Activated CD8-positive, alpha-beta T cell treated with anti-CD3 and anti-CD28 coated beads for 36 hours (primary cell): Measurements from ENCODE around the gene ADNP2. TPM values are rescaled to one million over a fixed set of nuclear protein-coding genes. Genes with fewer than 3 reads are reported as not detected.

Experiments
- ATAC-seq: fragments of 200-7000 bp; cut with Tn5 transposase; one replicate; pipeline ENCODE4 v1.10.0; 2021; ENCODE audit warnings: mild to moderate bottlenecking, moderate library complexity
- CTCF ChIA-PET: fragments of 350-600 bp; sonication (Branson Sonifier 250); formaldehyde crosslinking; loops from one replicate; lab custom pipeline; 2021; ENCODE audit warnings: antibody characterized with exemption; lab: Charles Lee
- POLR2A ChIA-PET: fragments of 350-600 bp; sonication (Branson Sonifier 250); formaldehyde crosslinking; loops from one replicate; lab custom pipeline; 2021; ENCODE audit warnings: antibody characterized with exemption; lab: Charles Lee
- DNase-seq: peaks from one replicate; pipeline ENCODE4 v3.0.0-alpha.2; 2020
- H3K27ac Mint-ChIP-seq: one replicate; pipeline ENCODE4 v1.8.0; 2021; ENCODE audit warnings: mild to moderate bottlenecking, mixed read lengths
- H3K27me3 Mint-ChIP-seq: one replicate; pipeline ENCODE4 v1.8.0; 2021; ENCODE audit warnings: mixed read lengths
- H3K36me3 Mint-ChIP-seq: one replicate; pipeline ENCODE4 v1.8.0; 2021; ENCODE audit warnings: low read depth, mixed read lengths
- H3K4me1 Mint-ChIP-seq: one replicate; pipeline ENCODE4 v1.8.0; 2021; ENCODE audit warnings: low read depth, mixed read lengths
- H3K4me3 Mint-ChIP-seq: one replicate; pipeline ENCODE4 v1.8.0; 2021; ENCODE audit warnings: mild to moderate bottlenecking, moderate library complexity, mixed read lengths
- H3K9me3 Mint-ChIP-seq: one replicate; pipeline ENCODE4 v1.8.0; 2021; ENCODE audit warnings: mixed read lengths
- CTCF ChIP-seq: fragments of 200-600 bp; IDR thresholded peaks from one replicate; pipeline ENCODE4 v1.8.0; 2022; ENCODE audit warnings: antibody characterized with exemption, mild to moderate bottlenecking
- intact Hi-C: fragments of 100-400 bp; cut with micrococcal nuclease; formaldehyde crosslinking; loops from one replicate; pipeline ENCODE4 v1.10.0; 2022
- total RNA-seq, 2 experiments: library from RNA; stranded (reverse); gene quantifications; one replicate each; pipeline ENCODE4 v1.2.3, GENCODE V29; 2021

ADNP2 gene
- total RNA-seq, 2 experiments from 2014 or later, result 22.1 to 22.5 TPM

GRCh38 chr18:80188643-80189530 lies 79.8 kb downstream of the ADNP2 start:
- H3K27ac Mint-ChIP-seq, result no peak overlapping the region
- DNase-seq (no peak), ATAC-seq (no peak)
- ChIA-PET CTCF (interaction anchor here (0.7 kb wide), 1 partner anchor 31 kb away, joined by 3 read pairs; no protein-coding TSS in a partner anchor), POLR2A (interaction anchor here (0.6 kb wide), 1 partner anchor 18 kb away, joined by 3 read pairs; no protein-coding TSS in a partner anchor)
- H3K36me3 Mint-ChIP-seq, result no peaks in the 10 kb centered on the region
- TF ChIP-seq CTCF, result no peak
- no peaks in the 10 kb centered on the region for H3K9me3 Mint-ChIP-seq
- H3K27me3 Mint-ChIP-seq, result peaks cover 5% of the 10 kb centered on the region
- no peaks in the 10 kb centered on the region for H3K4me1 Mint-ChIP-seq
- intact Hi-C loops, result no loop called here
- H3K4me3 Mint-ChIP-seq, result no peak overlapping the region

GRCh38 chr18:80189531-80189865 lies 80.4 kb downstream of the ADNP2 start:
- DNase-seq, result no peak
- no peaks in the 10 kb centered on the region for H3K36me3 Mint-ChIP-seq
- peaks cover 6% of the 10 kb centered on the region for H3K27me3 Mint-ChIP-seq
- no peak for ATAC-seq
- ChIA-PET POLR2A (interaction anchor here (0.6 kb wide), 1 partner anchor 17 kb away, joined by 3 read pairs; no protein-coding TSS in a partner anchor), CTCF (interaction anchor here (0.7 to 1.6 kb wide), 2 partner anchors 19 to 32 kb away, joined by 3 read pairs; no protein-coding TSS in a partner anchor)
- no peak overlapping the region for H3K27ac Mint-ChIP-seq
- intact Hi-C loops, result no loop called here
- H3K4me1 Mint-ChIP-seq, result peaks cover 2% of the 10 kb centered on the region
- H3K9me3 Mint-ChIP-seq, result no peaks in the 10 kb centered on the region
- no peak for TF ChIP-seq CTCF
- no peak overlapping the region for H3K4me3 Mint-ChIP-seq

Other genes with a start within 250 kb of the ADNP2 start
- 10 to 100 TPM; 28.2 to 29.7 TPM for gene SLC66A2, start 157.6 kb upstream of the ADNP2 start, total RNA-seq
- 1 to 10 TPM; 5.1 TPM for gene HSBP1L1, start 144.6 kb upstream of the ADNP2 start, total RNA-seq
- 100 to 1,000 TPM; 172 to 189 TPM for gene TXNL4A, start 120.7 kb upstream of the ADNP2 start, total RNA-seq
- 10 to 100 TPM; 41.7 to 45.5 TPM for gene RBFA, start 74.8 kb upstream of the ADNP2 start, total RNA-seq
- under 1 TPM; 0.16 to 0.23 TPM for gene PARD6G, start 138.3 kb downstream of the ADNP2 start, total RNA-seq